ENCODE measurements around the gene TRERF1. TPM values are rescaled to one million over a fixed set of nuclear protein-coding genes. Genes with fewer than 3 reads are reported as not detected.

TRERF1 gene
- total RNA-seq, 4 donors from 2014 or later: 3.3 to 16.3 (median 7.2) TPM

DNA sequence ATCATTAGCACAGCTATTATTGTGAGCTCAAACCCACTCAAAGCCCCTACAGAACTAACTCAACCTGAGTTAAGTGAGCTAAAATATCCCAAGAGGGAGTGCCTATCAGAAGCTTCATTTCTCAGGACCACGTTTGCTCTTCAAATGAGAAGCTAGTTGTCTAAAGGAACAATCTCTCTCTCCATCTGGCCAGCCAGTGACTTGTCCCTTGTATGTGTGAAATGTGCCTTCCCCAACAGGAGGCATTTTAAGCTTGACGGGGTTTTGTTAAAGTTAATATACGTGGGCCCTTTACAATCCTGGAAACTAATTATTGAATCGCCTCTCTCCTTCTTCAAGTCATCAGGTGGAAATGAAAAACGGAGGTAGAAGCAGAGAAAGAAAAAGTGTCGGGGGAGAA is 62.0 kb downstream of the TRERF1 start:
- intact Hi-C loops (cut with DNase I; ENCODE audit: low total_unique reads): no loop called here
- TF ChIP-seq, protein P1, sequence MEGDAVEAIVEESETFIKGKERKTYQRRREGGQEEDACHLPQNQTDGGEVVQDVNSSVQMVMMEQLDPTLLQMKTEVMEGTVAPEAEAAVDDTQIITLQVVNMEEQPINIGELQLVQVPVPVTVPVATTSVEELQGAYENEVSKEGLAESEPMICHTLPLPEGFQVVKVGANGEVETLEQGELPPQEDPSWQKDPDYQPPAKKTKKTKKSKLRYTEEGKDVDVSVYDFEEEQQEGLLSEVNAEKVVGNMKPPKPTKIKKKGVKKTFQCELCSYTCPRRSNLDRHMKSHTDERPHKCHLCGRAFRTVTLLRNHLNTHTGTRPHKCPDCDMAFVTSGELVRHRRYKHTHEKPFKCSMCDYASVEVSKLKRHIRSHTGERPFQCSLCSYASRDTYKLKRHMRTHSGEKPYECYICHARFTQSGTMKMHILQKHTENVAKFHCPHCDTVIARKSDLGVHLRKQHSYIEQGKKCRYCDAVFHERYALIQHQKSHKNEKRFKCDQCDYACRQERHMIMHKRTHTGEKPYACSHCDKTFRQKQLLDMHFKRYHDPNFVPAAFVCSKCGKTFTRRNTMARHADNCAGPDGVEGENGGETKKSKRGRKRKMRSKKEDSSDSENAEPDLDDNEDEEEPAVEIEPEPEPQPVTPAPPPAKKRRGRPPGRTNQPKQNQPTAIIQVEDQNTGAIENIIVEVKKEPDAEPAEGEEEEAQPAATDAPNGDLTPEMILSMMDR (IDR thresholded peaks at IDR 0.05): no peak
- no peak for TF ChIP-seq POLR2A (IDR thresholded peaks at IDR 0.05)
- no peaks in the 10 kb centered on the region for H3K9me3 ChIP-seq
- no peaks in the 10 kb centered on the region for H3K4me1 ChIP-seq
- H3K36me3 ChIP-seq: no peaks in the 10 kb centered on the region
- no peak for DNase-seq
- no peaks in the 10 kb centered on the region for H3K27me3 ChIP-seq
- H3K4me3 ChIP-seq: no peak overlapping the region
- no peak overlapping the region for H3K27ac ChIP-seq

DNA sequence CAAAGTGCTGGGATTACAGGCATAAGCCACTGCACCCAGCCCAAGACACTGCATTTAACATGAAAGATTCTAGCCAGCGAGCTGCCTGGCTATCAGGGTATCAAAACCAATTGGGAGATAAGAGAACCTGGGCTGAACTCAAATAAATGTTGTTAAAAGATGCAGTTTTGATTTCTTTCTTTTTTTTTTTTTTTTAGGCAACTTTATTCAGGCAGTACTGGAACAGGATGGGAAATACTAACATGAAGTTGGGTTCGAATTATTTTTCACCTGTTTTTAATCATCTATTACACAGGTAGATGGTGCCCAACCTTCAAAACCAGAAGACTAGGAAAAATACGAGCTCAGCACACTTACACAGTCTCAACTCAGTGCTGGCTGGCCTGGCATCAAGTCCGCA is 63.7 kb downstream of the TRERF1 start:
- H3K4me1 ChIP-seq: no peaks in the 10 kb centered on the region
- H3K4me3 ChIP-seq: no peak overlapping the region
- intact Hi-C loops (cut with DNase I; ENCODE audit: low total_unique reads): no loop called here
- no peak overlapping the region for H3K27ac ChIP-seq
- no peaks in the 10 kb centered on the region for H3K36me3 ChIP-seq
- H3K27me3 ChIP-seq: no peaks in the 10 kb centered on the region
- TF ChIP-seq, protein P1 (IDR thresholded peaks at IDR 0.05): no peak
- no peak for TF ChIP-seq POLR2A (IDR thresholded peaks at IDR 0.05)
- no peaks in the 10 kb centered on the region for H3K9me3 ChIP-seq
- no peak for DNase-seq

DNA sequence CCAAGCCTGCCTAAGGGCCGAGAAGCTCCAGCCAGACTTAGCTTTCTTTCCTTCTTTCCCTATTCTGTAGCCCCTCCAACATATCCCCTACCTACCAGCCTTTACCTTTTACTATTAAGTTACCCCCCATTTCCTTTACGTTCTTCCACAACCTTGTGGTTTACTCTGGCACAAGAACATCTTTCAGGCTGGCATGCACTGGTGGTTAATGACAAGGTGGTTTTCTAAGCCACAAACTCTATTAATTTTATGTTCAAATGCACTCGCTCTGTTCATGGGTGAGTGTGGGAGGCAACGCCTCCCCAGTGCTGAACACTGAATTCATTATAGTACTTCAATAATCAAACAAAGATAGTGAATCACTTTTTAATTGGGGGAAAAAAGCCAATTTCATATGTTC is 64.4 kb downstream of the TRERF1 start:
- Histone ChIP-seq H3K27me3 (no peaks in the 10 kb centered on the region), H3K27ac (no peak overlapping the region), H3K4me3 (no peak overlapping the region), H3K9me3 (no peaks in the 10 kb centered on the region), H3K36me3 (no peaks in the 10 kb centered on the region), H3K4me1 (no peaks in the 10 kb centered on the region)
- intact Hi-C loops (cut with DNase I; ENCODE audit: low total_unique reads): no loop called here
- no peak for TF ChIP-seq POLR2A (IDR thresholded peaks at IDR 0.05)
- TF ChIP-seq, protein P1 (IDR thresholded peaks at IDR 0.05): no peak
- DNase-seq: no peak

DNA sequence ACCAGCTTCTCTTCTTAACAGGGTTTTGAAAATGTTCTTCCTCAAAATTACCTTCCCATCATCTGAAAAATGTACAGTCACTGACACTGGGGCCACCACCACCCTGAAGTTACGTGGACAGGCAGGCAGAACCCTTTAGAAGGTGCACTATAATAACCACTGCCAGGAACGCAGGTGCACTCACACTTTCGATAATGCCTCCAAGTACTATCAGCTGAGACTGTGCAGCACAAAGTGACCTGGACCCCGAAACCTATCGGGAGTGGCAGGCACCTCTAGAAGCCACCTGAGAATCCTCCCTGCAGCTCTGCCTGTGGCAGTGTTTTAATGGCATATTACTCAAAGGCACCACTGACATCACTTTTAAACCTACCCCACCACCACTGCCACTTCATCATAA is 66.4 kb downstream of the TRERF1 start:
- Histone ChIP-seq H3K27ac (no peak overlapping the region), H3K36me3 (no peaks in the 10 kb centered on the region), H3K4me3 (no peak overlapping the region), H3K9me3 (no peaks in the 10 kb centered on the region), H3K4me1 (no peaks in the 10 kb centered on the region), H3K27me3 (no peaks in the 10 kb centered on the region)
- DNase-seq: no peak
- intact Hi-C loops (cut with DNase I; ENCODE audit: low total_unique reads): no loop called here
- TF ChIP-seq, protein P1 (IDR thresholded peaks at IDR 0.05): no peak
- TF ChIP-seq POLR2A (IDR thresholded peaks at IDR 0.05): no peak

DNA sequence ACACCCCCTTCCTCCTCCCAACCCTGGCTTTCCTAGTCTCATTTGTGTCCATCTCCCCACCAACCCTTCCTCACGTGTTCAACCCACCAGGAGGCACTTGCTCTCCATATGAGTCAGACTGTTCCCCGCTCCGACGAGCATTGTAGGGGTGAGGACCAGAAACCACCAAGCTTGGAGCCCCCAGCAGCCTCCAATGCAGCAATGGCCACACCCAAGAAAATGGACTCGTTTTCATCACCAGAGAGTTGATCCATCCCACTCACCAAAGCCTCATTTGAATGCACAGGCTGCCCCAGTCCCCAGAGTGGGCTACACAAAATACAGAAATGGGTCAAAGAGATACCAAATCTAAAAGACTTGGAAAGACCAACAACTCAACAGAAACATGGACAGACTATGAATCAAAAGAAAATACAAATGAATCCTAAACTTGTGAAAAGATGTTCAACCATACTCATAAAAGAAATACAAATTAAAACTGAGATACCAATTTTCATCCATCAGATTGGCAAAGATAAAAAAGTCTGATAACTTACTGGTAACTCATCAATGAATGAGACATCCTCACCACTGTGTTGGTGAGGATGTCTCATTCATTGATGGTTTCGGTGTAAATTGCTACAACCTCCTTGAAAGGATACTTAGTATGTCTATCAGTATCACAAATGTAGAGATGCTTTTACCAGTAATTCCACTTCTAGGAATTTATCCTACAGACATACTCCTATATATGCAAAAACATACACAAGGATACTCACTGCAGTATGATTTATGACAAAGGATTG is 68.1 kb downstream of the TRERF1 start:
- no peaks in the 10 kb centered on the region for H3K36me3 ChIP-seq
- no peak for TF ChIP-seq POLR2A (IDR thresholded peaks at IDR 0.05)
- TF ChIP-seq, protein P1 (IDR thresholded peaks at IDR 0.05): no peak
- H3K4me3 ChIP-seq: no peak overlapping the region
- H3K4me1 ChIP-seq: no peaks in the 10 kb centered on the region
- DNase-seq: no peak
- no peaks in the 10 kb centered on the region for H3K9me3 ChIP-seq
- intact Hi-C loops (cut with DNase I; ENCODE audit: low total_unique reads): no loop called here
- H3K27ac ChIP-seq: no peak overlapping the region
- no peaks in the 10 kb centered on the region for H3K27me3 ChIP-seq
